GM21515 (cell line): ENCODE measurements around the gene TBC1D1.
"Not testable (repeated sequence)": the region's sequence is repeated elsewhere in the genome, so short reads cannot be mapped to it uniquely, and the experiment has no call there.

ENCODE experiments used
- ATAC-seq: cut with Tn5 transposase; IDR thresholded peaks from one replicate; pipeline ENCODE4 v1.9.1; 2021; ENCODE audit not compliant: unreplicated experiment

The TBC1D1 gene

DNA sequence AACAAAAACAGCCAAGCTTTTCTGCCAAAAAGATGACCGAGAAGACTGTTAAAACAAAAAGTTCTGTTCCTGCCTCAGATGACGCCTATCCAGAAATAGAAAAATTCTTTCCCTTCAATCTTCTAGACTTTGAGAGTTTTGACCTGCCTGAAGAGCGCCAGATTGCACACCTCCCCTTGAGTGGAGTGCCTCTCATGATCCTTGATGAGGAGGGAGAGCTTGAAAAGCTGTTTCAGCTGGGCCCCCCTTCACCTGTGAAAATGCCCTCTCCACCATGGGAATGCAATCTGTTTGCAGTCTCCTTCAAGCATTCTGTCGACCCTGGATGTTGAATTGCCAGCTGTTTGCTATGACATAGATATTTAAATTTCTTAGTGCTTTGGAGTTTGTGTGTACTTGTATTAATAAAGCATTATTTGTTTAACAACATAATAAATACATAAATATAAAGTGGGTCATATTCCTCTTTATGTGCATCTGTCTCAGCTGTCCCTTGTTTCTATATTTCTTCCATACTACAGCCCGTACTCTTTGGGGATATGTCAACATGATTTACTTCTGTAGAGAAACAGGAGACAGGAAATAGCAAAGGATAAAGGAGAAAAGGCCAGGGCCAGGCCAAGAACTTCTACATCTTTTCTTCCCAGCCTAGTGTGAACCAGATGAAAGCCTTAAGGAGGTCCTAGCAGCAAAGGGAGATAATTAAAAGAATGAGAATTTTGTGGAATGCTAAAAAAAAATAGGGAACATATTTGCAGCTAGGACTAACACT lies 70.0 kb downstream of the TBC1D1 start:
- ATAC-seq: no peak

GRCh38 chr4:37964734-37965457 lies 74.0 kb downstream of the TBC1D1 start:
- peak; percentile 71 for ATAC-seq

GRCh38 chr4:37966044-37966443 lies 75.2 kb downstream of the TBC1D1 start:
- ATAC-seq: no peak

GRCh38 chr4:37967736-37968135 lies 76.9 kb downstream of the TBC1D1 start:
- ATAC-seq: no peak

DNA sequence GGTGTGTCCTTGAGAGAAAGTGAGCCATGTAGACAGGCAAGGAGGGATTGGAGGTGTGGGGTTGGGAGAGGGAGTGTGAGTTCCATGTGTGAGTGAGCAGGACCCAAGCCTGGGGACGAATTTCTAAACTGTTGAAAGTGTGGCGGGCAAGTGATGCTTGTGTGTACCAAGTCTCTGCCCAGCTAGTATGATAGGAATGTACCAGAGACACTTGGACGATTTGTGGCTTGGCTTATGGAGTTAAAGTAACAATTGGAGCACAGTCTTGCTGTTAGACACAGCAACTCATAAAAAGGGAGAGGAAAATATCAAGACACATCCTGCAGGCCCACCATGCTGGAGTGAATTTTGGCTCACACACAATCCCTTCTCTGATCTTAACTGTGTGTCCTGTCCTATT lies 77.9 kb downstream of the TBC1D1 start:
- no peak for ATAC-seq

DNA sequence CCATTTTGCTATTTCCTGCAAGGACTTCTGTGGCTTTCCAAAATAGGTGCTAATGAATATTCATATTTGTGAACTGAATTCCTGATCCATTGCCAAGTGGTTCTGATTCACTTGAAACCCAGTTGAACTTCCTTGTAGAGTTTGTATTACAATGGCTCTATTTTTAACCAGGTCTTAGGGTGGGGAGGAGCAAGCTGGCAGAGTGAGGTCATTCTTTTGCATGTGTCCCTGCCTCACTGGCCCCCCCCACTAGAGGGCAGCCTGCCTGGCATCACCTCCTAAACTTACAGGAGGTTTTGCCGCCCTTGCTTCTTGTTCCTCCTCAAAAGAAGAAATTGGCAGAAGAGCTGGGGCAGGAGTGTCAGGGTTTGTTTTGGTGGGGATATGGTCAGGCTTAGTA lies 79.8 kb downstream of the TBC1D1 start:
- no peak for ATAC-seq

DNA sequence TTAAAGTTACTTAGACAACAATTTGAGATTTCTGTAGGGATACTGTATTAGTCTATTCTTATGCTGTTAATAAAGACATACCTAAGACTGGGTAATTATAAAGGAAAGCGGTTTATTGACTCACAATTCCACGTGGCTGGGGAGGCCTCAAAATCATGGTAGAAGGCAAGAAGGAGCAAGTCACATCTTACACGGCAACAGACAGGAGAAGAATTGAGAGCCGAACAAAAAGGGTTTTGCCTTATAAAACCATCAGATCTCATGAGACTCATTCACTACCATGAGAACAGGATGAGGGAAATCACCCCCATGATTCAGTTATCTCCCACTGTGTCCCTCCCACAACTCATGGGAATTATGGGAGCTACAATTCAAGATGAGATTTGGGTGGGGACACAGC lies 80.3 kb downstream of the TBC1D1 start:
- ATAC-seq: no peak

DNA sequence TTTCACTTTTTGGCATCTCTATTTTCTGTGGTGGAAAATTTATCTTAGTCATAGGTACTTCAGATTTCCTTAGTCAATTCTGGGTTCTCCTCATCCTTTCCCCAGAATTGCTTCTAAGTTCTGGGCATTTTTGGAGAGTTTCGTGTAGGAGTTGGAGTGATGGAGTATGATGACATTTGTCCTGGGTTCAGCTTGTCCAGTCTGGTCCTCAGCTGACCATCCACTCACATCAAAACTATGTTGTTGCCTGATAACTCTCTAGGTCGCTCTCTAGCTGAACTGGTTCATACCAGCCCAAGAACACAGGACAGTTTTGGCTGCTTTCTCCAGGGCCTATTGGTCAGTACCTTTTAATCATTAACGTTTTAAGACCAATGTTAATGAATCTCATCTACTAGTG lies 82.6 kb downstream of the TBC1D1 start:
- ATAC-seq: no peak

- ATAC-seq: not testable (repeated sequence)
These were observed 84.5 kb downstream of the TBC1D1 start for GRCh38 chr4:37975321-37975822.

GRCh38 chr4:37976507-37976906 lies 85.6 kb downstream of the TBC1D1 start:
- ATAC-seq: no peak

DNA sequence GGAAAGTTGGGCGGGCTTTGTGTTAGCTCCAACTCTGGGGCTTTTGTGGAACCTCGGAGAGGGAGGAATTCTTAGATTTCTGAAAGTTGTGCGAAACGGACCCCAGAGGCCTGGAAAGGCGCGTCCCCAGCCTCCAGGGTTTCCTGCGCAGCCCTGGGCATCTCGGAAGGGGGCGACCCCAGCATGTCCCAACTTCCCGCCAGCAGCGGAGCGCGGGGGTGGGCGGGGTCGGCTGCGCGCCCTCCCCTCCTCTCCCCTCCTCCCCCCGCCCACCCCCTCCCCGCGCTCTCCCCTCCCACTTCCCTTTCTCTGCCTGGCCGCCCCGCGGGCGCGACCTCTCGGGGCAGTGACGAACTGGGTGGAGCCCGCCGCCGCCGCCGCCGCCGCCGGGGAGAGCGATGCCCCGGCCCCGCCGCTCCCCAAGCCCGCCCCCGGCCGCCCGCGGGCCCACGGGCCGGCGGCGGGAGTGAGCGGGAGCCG lies 86.1 kb downstream of the TBC1D1 start:
- peak; percentile 83 for ATAC-seq

DNA sequence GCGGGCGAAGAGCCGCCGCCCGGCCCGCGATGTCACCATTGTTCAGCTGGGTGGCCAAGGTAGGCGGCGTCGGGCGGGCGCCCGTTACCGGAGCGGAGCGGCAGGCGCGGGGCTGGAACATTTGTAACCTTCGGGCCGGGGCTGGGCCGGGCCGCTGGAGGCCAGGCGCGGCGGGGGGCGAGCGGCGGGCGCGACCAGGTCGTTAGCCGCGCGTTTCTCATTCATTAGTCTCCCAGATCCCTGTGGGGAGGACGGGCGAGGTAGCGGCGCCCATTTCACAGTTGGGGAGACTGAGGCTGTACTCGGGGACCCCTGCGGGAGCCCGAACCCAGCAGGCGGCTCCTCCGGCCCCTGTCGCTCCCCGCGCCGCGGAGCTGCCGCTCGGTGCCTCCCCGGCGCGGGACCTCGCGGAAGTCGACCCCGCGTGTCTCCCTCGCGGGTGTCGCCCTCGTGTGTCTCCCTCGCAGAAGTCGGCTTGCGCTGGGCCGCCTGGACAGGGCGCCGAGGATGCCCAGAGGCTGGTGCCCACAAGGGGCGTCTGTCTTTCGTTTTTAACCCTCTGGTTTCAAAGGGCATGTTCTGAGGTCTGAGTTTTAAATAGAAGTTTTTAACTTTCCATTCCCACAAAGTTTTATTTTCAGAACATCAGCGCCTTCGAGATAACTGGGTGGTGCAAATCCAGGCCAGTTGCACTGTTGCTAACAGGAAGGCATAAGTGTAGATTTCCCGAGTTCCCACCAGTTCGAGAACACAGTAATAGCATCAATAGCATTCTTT lies 86.8 kb downstream of the TBC1D1 start:
- ATAC-seq: peak; percentile 56

- ATAC-seq: peak; percentile 21
These were observed 87.5 kb downstream of the TBC1D1 start for GRCh38 chr4:37978248-37978924.

- ATAC-seq: no peak
These were observed 89.4 kb downstream of the TBC1D1 start for GRCh38 chr4:37980246-37980645.

DNA sequence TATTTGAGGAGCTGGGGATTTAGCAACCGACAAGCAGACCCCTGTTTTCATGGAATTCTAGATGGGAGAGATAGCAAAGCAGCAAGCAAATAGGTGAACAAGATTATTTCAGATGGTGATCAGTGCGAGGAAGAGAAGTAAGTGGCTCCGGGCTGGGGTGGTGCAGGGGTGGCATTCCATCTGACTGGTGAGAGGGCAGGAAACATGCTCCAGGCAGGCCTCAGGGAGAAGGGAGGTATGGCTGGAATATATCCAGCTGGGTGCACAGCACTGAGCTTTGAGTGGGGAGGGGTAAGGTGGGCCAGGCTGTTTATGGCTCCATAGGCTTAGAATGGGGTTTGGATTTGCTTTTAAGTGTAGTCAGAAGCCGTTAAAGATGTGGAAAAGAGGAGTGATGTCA lies 90.5 kb downstream of the TBC1D1 start:
- ATAC-seq: no peak

- no peak for ATAC-seq
These were observed 91.2 kb downstream of the TBC1D1 start for GRCh38 chr4:37981844-37982720.

- no peak for ATAC-seq
These were observed 91.9 kb downstream of the TBC1D1 start for GRCh38 chr4:37982736-37983135.

GRCh38 chr4:37983951-37984350 lies 93.1 kb downstream of the TBC1D1 start:
- no peak for ATAC-seq

DNA sequence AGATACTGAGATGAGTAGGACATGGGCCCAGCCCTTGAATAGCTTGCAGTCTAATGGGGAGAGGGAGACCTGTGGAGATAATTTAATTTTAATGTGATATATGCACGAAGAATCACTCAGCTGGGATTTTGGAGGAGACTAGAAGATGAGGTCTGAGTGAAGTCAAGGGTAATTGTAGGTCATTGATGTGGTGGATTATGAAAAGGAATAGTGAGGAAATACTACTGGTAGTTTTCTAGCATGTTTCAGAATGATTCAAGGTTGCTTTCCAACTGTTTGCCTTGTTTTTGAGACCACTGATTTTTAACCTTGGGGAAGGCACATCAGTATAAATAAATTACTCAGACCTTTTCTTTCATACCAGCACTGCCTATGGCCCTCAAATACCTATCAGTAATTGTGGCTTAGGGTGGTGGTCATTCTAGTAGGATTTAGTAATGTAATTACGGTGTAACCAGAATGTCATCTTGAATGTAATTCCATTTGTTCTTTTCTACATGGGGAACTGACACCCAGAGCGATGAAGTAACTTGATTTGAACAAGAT lies 94.9 kb downstream of the TBC1D1 start:
- no peak for ATAC-seq

DNA sequence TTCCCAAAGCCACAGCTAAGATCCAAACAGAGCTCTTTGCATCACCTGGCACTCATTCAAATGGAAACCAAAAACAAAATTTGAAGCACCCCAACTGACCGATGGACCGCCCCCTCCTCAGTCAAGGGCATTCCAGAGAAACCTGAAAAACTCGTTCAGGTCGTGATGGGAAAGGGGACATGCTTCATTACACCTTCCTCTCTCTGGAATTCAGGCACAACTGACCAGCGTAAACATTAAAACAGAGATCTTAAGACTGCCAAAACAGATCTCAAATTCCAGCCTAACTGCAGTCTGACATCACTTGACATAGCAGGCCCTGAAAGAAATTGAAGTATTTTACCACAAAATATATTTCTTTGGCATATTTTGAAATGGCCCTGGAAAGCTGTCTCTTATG lies 97.8 kb downstream of the TBC1D1 start:
- no peak for ATAC-seq
